CD4-positive, alpha-beta memory T cell (primary cell): ENCODE measurements around the gene ADGRG3. TPM values are rescaled to one million over a fixed set of nuclear protein-coding genes. Genes with fewer than 3 reads are reported as not detected.
A peak's percentile ranks its signal among the peaks of the same experiment; 100 is the strongest.

Experiments
- CTCF ChIA-PET: fragments of 350-600 bp; sonication (Branson Sonifier 250); formaldehyde crosslinking; loops from one replicate; lab custom pipeline; 2021; ENCODE audit warnings: inconsistent platforms; ENCODE audit not compliant: partially characterized antibody; lab: Charles Lee
- POLR2A ChIA-PET: fragments of 350-600 bp; sonication (Branson Sonifier 250); formaldehyde crosslinking; loops from one replicate; lab custom pipeline; 2021; ENCODE audit not compliant: partially characterized antibody; lab: Charles Lee
- DNase-seq, 5 donors: peaks; one replicate each; pipeline versions ENCODE4 v3.0.0 to v3.0.0-alpha.2; 2020 to 2022; ENCODE audit warnings: mixed read lengths in 1 of 5
- H3K27ac ChIP-seq: one replicate; pipeline ENCODE4 v1.7.0; 2013; ENCODE audit warnings: low read depth, low read length
- H3K27me3 ChIP-seq: 2 replicates; pipeline ENCODE4 v1.7.0; 2013; ENCODE audit warnings: mild to moderate bottlenecking, low read length, moderate library complexity; ENCODE audit not compliant: insufficient read depth
- H3K36me3 ChIP-seq: 2 replicates; pipeline ENCODE4 v1.7.0; 2013; ENCODE audit warnings: mild to moderate bottlenecking, low read length, moderate library complexity; ENCODE audit not compliant: insufficient read depth
- H3K4me1 ChIP-seq: 2 replicates; pipeline ENCODE4 v1.7.0; 2013; ENCODE audit warnings: mild to moderate bottlenecking, low read length, moderate library complexity; ENCODE audit not compliant: insufficient read depth
- H3K4me3 ChIP-seq, 2 donors: one replicate each; pipeline ENCODE4 v1.7.0; 2013; ENCODE audit warnings: low read length in 2 of 2, mild to moderate bottlenecking in 1 of 2
- H3K9me3 ChIP-seq, 2 donors: one replicate each; pipeline ENCODE4 v1.7.0; 2013; ENCODE audit warnings: low read length in 2 of 2, control low read depth in 1 of 2; ENCODE audit not compliant: control insufficient read depth in 1 of 2
- H3K27ac Mint-ChIP-seq, 7 donors: one replicate each; pipeline ENCODE4 v1.8.0; 2020 to 2021; ENCODE audit warnings: mixed read lengths in 7 of 7, mild to moderate bottlenecking in 6 of 7, inconsistent platforms in 3 of 7, moderate library complexity in 3 of 7
- H3K27me3 Mint-ChIP-seq, 2 donors: one replicate each; pipeline ENCODE4 v1.8.0; 2020 to 2021; ENCODE audit warnings: mixed read lengths in 2 of 2
- H3K36me3 Mint-ChIP-seq, 2 donors: one replicate each; pipeline ENCODE4 v1.8.0; 2020 to 2021; ENCODE audit warnings: mixed read lengths in 2 of 2, inconsistent platforms in 1 of 2, mild to moderate bottlenecking in 1 of 2
- H3K4me1 Mint-ChIP-seq, 4 donors: one replicate each; pipeline ENCODE4 v1.8.0; 2020 to 2021; ENCODE audit warnings: mixed read lengths in 4 of 4, mild to moderate bottlenecking in 1 of 4
- H3K4me3 Mint-ChIP-seq, 8 donors: one replicate each; pipeline ENCODE4 v1.8.0; 2020 to 2021; ENCODE audit warnings: mixed read lengths in 8 of 8, mild to moderate bottlenecking in 7 of 8, moderate library complexity in 6 of 8, inconsistent platforms in 3 of 8
- H3K9me3 Mint-ChIP-seq, 8 donors: one replicate each; pipeline ENCODE4 v1.8.0; 2020 to 2021; ENCODE audit warnings: mixed read lengths in 8 of 8, mild to moderate bottlenecking in 5 of 8, inconsistent platforms in 3 of 8, moderate library complexity in 1 of 8
- intact Hi-C: fragments of 100-400 bp; cut with micrococcal nuclease; formaldehyde crosslinking; loops from one replicate; pipeline ENCODE4 v1.15.1; 2023
- polyA plus RNA-seq, 2 donors: library from polyadenylated mRNA; unstranded; fragments of 300-500 nt; fragmentation: Illumina TruSeq; gene quantifications; one replicate each; pipeline ENCODE4 v1.2.3, GENCODE V29; 2021
- total RNA-seq, 2 experiments: library from RNA; stranded (reverse); gene quantifications; one replicate each; pipeline ENCODE4 v1.2.3, GENCODE V29; 2021

ADGRG3 gene
- total and polyA plus RNA-seq, 4 experiments from 2014 or later, result not detected

DNA sequence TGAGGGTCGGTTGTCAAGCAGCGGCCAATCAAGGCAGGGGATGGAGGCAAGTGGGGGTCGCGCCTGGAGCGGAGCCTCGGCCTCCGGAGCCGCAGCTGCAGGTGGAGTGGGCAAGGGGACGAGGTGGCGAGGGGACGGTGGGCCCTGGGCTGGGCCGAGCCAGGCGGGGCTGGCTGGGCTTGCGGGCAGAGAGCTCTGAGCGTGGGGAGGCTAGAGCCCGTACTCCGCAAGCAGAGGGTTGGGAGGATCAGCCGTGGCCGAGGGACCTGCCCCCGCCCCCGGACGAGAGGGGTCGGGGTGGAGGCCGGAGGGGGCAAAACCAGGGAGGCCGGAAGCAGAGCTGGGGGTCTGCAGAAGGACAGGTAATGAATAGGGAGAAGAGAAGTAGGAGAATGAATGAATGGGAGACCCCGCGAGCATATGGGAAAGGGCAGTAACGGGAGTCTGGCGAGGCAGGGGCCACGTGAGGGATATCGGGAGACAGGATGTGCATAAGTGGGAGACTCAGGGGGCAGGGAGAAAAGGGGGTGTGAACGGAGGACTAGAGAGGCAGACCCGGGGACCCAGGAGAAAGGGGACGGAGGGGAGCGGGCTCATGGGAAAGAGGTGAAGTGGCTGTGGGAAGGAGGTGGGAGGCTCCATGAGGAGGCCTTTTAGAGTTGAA is 67.8 kb downstream of the ADGRG3 start, which contains the start of gene KATNB1:
Gene KATNB1, plus strand, starts transcription at position 16 of the 664 bp plus-strand sequence. CDS start 1,474 bp downstream, outside the sequence.
- peaks cover 17% of the 10 kb centered on the region for H3K4me1 ChIP-seq
- Mint-ChIP-seq H3K4me3 (peak within 1 kb of the TSS; percentile 96 to 100 (median 98)), H3K27me3 (no peaks in the 10 kb centered on the region), H3K4me1 (peaks cover 14 to 37% (median 29%) of the 10 kb centered on the region in 4 donors), H3K27ac (peak within 1 kb of the TSS; percentile 94 to 99 (median 96)), H3K36me3 (peaks cover 6 to 10% of the 10 kb centered on the region in 2 donors), H3K9me3 (peaks cover 0 to 10% (median 5%) of the 10 kb centered on the region in 8 donors)
- H3K27me3 ChIP-seq, result no peaks in the 10 kb centered on the region
- DNase-seq, result no peak
- H3K4me3 ChIP-seq, result peak within 1 kb of the TSS; percentile 91 to 95
- H3K36me3 ChIP-seq, result no peaks in the 10 kb centered on the region
- intact Hi-C loops, result loop anchor here (1.0 to 5.0 kb wide), 14 partner anchors 87 to 1544 kb away; partner anchors contain the start of genes CCDC102A, CFAP20, CIAPIN1 and CNOT1
- H3K27ac ChIP-seq, result peak within 1 kb of the TSS; percentile 76
- no peaks in the 10 kb centered on the region for H3K9me3 ChIP-seq
- CTCF ChIA-PET, result interaction anchor here (1.0 to 3.0 kb wide), 4 partner anchors 19 to 159 kb away, joined by 5 to 16 read pairs (median 6); no protein-coding TSS in a partner anchor
- POLR2A ChIA-PET, result interaction anchor here (0.5 to 2.7 kb wide), 28 partner anchors 11 to 393 kb away, joined by 3 to 22 read pairs (median 4); partner anchors contain the start of genes CCDC102A, CFAP20, CIAPIN1 and COQ9

DNA sequence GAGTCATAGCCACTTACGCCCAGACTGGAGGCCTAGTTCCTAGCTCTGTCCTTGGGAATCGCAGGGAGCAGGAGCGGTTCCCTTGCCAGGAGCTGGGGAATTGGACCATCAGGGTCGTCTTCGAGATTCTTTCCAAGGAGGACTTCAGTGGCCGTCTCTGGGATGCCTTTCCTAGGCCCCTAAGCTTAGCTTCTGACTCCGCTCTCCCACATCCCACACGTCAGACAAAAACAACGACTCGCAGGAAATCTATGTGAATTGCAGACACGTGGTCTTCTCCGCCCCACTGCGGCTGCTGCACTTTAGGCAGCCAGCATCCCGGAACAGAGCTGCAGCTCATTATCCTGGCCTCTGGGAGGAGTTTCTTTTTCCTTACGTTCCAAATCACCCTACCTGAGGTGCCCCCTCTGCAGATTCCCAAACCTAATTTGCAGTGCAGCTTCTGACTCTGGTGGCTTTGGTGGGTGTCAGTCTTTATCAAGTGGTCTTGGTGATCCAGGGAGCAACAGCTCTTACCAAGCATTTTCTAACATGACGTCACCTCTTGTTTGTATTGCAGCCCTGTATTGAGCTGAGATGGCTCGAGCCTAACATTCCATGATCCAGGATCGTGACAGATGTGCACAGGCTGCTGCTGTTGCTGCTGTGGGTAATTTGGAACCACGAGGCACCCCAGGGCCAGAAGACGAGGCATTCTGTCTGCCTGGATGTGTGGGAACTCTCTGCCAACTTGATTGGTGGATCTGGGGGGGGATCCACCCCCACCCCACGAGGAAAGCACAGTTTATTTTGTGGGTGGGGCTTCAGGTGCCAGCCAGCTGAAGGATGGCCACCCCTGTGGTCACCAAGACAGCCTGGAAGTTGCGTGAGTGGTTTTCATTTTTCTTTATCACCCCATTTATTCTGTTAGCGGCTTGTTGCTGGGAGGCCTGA is 68.6 kb downstream of the ADGRG3 start:
- H3K4me3 ChIP-seq, result peak overlapping the region; percentile 70 to 95
- Mint-ChIP-seq H3K9me3 (peaks cover 0 to 10% (median 4%) of the 10 kb centered on the region in 8 donors), H3K4me3 (peak overlapping the region; percentile 96 to 100 (median 98)), H3K27me3 (no peaks in the 10 kb centered on the region), H3K27ac (peak overlapping the region; percentile 94 to 99 (median 96)), H3K4me1 (peaks cover 14 to 37% (median 30%) of the 10 kb centered on the region in 4 donors), H3K36me3 (peaks cover 9 to 14% of the 10 kb centered on the region in 2 donors)
- H3K9me3 ChIP-seq, result no peaks in the 10 kb centered on the region
- POLR2A ChIA-PET, result interaction anchor here (0.7 to 2.7 kb wide), 15 partner anchors 20 to 393 kb away, joined by 3 to 22 read pairs (median 4); partner anchors contain the start of genes CCDC102A, CFAP20, CIAPIN1 and COQ9
- intact Hi-C loops, result loop anchor here (1.0 to 5.0 kb wide), 6 partner anchors 87 to 1544 kb away; partner anchors contain the start of genes CSNK2A2 and GNAO1
- no peaks in the 10 kb centered on the region for H3K27me3 ChIP-seq
- H3K36me3 ChIP-seq, result no peaks in the 10 kb centered on the region
- DNase-seq, result peak; percentile 43 to 77 (median 47)
- CTCF ChIA-PET, result interaction anchor here (0.8 to 3.0 kb wide), 7 partner anchors 11 to 160 kb away, joined by 3 to 16 read pairs (median 5); no protein-coding TSS in a partner anchor
- H3K4me1 ChIP-seq, result peaks cover 17% of the 10 kb centered on the region
- peak overlapping the region; percentile 73 for H3K27ac ChIP-seq

DNA sequence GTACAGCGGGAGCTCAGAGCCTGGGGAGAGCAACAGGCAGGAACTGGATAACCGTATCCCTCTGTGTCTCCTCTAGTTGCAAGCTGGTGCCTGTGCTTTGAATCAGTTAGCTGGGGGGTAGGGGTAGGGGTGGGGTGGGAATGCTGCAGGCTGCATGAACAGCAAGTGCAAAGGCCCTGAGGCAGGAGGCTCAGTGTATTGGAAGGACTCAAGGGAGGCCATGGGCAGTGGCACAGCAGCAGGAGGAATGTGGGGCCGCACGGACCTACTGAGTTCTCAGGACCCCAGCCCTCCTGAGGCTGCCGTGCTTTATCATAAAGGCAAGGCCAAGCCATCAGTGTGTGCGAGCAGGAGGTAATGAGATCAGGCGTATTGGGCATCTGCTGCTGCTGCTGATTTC is 70.7 kb downstream of the ADGRG3 start:
- DNase-seq, result no peak
- H3K36me3 Mint-ChIP-seq, result peaks cover 11 to 21% of the 10 kb centered on the region in 2 donors
- H3K27me3 Mint-ChIP-seq, result no peaks in the 10 kb centered on the region

More for the DNA sequence above, 70.7 kb downstream of the ADGRG3 start:
- H3K36me3 ChIP-seq, result no peaks in the 10 kb centered on the region
- intact Hi-C loops, result loop anchor here (5.0 kb wide), 5 partner anchors 147 to 1547 kb away; partner anchors contain the start of genes CSNK2A2 and GNAO1
- Mint-ChIP-seq H3K4me3 (no peak overlapping the region), H3K4me1 (peaks cover 14 to 37% (median 27%) of the 10 kb centered on the region in 4 donors), H3K9me3 (no peaks in the 10 kb centered on the region), H3K27ac (peak overlapping the region in 1 of 7 donors; percentile 56)
- peaks cover 17% of the 10 kb centered on the region for H3K4me1 ChIP-seq
- ChIA-PET POLR2A (no interaction called here), CTCF (interaction anchor here (1.6 kb wide), 1 partner anchor 162 kb away, joined by 3 read pairs; no protein-coding TSS in a partner anchor)
- no peak overlapping the region for H3K4me3 ChIP-seq
- H3K27ac ChIP-seq, result no peak overlapping the region
- no peaks in the 10 kb centered on the region for H3K9me3 ChIP-seq
- H3K27me3 ChIP-seq, result no peaks in the 10 kb centered on the region

Other genes starting within 250 kb of the ADGRG3 start
- 10 to 100 TPM; 28.1 to 28.5 TPM for gene CIAPIN1, start 220.9 kb upstream of the ADGRG3 start, total RNA-seq
- 10 to 100 TPM; 45.6 to 65.3 TPM for gene CIAPIN1, start 220.9 kb upstream of the ADGRG3 start, polyA plus RNA-seq
- gene COQ9, start 220.8 kb upstream of the ADGRG3 start, total RNA-seq, result 10 to 100 TPM; 35.3 to 37.7 TPM
- 10 to 100 TPM; 26.8 to 27.9 TPM for gene COQ9, start 220.8 kb upstream of the ADGRG3 start, polyA plus RNA-seq
- 10 to 100 TPM; 71.4 to 78.1 TPM for gene POLR2C, start 205.6 kb upstream of the ADGRG3 start, total RNA-seq
- gene POLR2C, start 205.6 kb upstream of the ADGRG3 start, polyA plus RNA-seq, result 10 to 100 TPM; 35.7 to 58.3 TPM
- 1 to 10 TPM; 2.8 to 3.0 TPM for gene DOK4, start 181.8 kb upstream of the ADGRG3 start, total RNA-seq
- 1 to 10 TPM; 1.7 to 2.7 TPM for gene DOK4, start 181.8 kb upstream of the ADGRG3 start, polyA plus RNA-seq
- 1 to 10 TPM; 4.7 to 5.4 TPM for gene CCDC102A, start 131.7 kb upstream of the ADGRG3 start, total RNA-seq
- gene CCDC102A, start 131.7 kb upstream of the ADGRG3 start, polyA plus RNA-seq, result 1 to 10 TPM; 1.2 to 9.9 TPM
- 1 to 10 TPM; 1.5 to 3.0 TPM for gene ADGRG5, start 125.7 kb upstream of the ADGRG3 start, total RNA-seq
- gene ADGRG5, start 125.7 kb upstream of the ADGRG3 start, polyA plus RNA-seq, result 1 to 10 TPM; 2.3 to 3.8 TPM
- gene ADGRG1, start 39.7 kb upstream of the ADGRG3 start, total RNA-seq, result under 1 TPM; 0.33 to 0.41 TPM
- under 1 TPM in 1 of 2 donors, not detected in 1; 0.53 TPM for gene ADGRG1, start 39.7 kb upstream of the ADGRG3 start, polyA plus RNA-seq
- gene DRC7, start 26.5 kb downstream of the ADGRG3 start, total RNA-seq, result not detected
- not detected for gene DRC7, start 26.5 kb downstream of the ADGRG3 start, polyA plus RNA-seq
- gene KATNB1, start 67.5 kb downstream of the ADGRG3 start, total RNA-seq, result 10 to 100 TPM; 25.1 to 25.9 TPM
- gene KATNB1, start 67.5 kb downstream of the ADGRG3 start, polyA plus RNA-seq, result 10 to 100 TPM; 23.6 to 26.1 TPM
- 1 to 10 TPM; 1.6 to 1.9 TPM for gene KIFC3, start 134.2 kb downstream of the ADGRG3 start, total RNA-seq
- gene KIFC3, start 134.2 kb downstream of the ADGRG3 start, polyA plus RNA-seq, result not detected